ACHN (cell line): ENCODE data around the gene CTAGE6.
"Not testable (repeated sequence)": the region's sequence is repeated elsewhere in the genome, so short reads cannot be mapped to it uniquely, and the experiment has no call there.

Experiments
- DNase-seq: peaks from one replicate; pipeline ENCODE4 v3.0.0-alpha.2; 2015
- in situ Hi-C: cut with HindIII; loops from 2 replicates; pipeline ENCODE4 v1.10.0; 2017; ENCODE audit warnings: low sequenced_read_pairs, low pct_ligation_motif_present, low pct_unique_long_range_greater_than_20kb

Gene CTAGE6

GRCh38 chr7:143757596-143757995, at the start of gene CTAGE6:
Gene CTAGE6, minus strand, starts transcription at chr7:143757696. Its CDS starts 38 bp downstream, at chr7:143757658.
- DNase-seq, in situ Hi-C loops: not testable (repeated sequence)

DNA sequence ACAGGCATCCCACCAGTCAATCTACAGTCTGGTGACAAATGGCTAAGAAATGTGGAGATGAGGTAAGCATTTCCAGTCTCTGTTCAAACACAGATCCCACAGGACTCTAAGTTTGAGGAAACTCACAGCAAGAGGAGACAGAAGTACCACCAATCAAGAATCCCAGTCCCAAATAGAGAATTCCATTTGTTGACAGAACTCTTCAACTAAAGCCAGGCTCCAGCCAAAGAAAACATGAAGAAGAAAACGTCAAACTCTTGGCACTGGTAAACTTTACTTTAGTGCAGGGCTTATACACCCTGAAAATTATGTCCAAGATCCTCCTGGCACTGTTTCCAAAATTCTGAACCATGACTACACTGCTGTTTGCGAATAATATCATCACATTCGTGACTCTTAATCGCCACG, 49.2 kb upstream of the CTAGE6 start:
- in situ Hi-C loops = not testable (repeated sequence)

DNA sequence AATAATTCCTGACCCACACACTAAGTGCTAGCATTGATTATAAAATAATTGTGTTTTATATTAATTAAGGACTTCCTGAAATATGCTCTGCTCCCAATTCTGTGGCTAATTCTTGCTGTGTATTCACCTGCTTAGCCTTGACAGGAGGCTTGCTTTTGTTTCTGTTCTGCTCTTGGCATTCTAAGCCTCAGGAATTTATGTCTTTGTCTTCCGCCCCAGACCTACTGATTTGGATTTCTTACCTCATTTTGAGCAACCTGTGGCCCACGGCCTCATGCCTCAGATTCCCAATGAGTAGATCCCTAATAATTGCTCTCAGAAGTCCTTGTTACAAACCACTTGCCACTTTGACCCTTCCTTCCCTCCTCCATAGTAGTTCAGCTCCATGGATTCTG, 40.4 kb upstream of the CTAGE6 start:
- in situ Hi-C loops, DNase-seq: not testable (repeated sequence)

More for the DNA sequence above, 49.2 kb upstream of the CTAGE6 start:
- not testable (repeated sequence) for DNase-seq

- DNase-seq, in situ Hi-C loops: not testable (repeated sequence)
Measured at GRCh38 chr7:143797119-143797895, 39.8 kb upstream of the CTAGE6 start.

DNA sequence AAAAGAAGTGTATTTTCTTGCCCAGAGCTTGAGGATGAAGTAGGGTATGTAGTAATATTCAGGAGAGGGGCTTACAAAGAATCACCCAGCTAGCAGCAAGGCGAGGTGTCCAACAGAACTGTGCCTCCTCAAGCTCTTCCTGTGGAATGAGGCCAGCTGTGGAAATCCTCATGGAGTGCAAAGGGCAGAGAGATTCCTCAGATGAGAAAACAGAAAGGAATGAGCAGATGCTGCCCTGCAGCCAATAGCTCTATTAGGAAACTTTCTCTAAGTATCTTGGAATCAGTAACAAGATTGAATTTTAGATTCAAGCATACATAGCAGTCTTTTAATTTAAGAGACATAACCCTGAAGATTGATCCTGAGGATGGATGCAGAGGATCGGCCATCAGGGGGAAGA, 38.2 kb upstream of the CTAGE6 start:
- in situ Hi-C loops, DNase-seq: not testable (repeated sequence)

- DNase-seq, in situ Hi-C loops: not testable (repeated sequence)
Measured at GRCh38 chr7:143792633-143793032, 35.1 kb upstream of the CTAGE6 start.

- DNase-seq, in situ Hi-C loops: not testable (repeated sequence)
Measured at GRCh38 chr7:143785415-143786182, 28.1 kb upstream of the CTAGE6 start.

- DNase-seq, in situ Hi-C loops: not testable (repeated sequence)
Measured at GRCh38 chr7:143779591-143779990, 22.1 kb upstream of the CTAGE6 start.

- in situ Hi-C loops, DNase-seq: not testable (repeated sequence)
Measured at GRCh38 chr7:143772738-143773468, 15.4 kb upstream of the CTAGE6 start.

GRCh38 chr7:143767531-143767930, 10.0 kb upstream of the CTAGE6 start:
- DNase-seq, in situ Hi-C loops: not testable (repeated sequence)

DNA sequence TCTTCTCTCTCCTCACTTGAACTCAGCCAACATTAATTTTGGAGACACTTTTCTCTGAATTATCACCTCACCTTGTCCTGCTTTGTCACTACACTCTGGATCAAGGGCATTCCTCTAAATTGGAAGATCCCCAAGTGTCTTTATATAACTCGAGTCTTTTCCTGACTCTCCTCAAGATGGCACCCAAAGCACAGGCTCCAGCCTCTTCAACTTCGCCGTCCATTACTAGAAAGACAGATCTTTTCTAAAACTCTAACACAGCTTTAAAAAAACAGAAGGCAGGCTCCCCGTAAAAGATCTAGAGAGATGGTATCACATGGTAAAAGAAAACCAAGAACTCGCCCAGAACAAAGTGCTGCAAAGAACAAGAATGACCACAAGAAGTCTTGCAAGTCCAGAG, 8.2 kb upstream of the CTAGE6 start:
- in situ Hi-C loops, DNase-seq: not testable (repeated sequence)

DNA sequence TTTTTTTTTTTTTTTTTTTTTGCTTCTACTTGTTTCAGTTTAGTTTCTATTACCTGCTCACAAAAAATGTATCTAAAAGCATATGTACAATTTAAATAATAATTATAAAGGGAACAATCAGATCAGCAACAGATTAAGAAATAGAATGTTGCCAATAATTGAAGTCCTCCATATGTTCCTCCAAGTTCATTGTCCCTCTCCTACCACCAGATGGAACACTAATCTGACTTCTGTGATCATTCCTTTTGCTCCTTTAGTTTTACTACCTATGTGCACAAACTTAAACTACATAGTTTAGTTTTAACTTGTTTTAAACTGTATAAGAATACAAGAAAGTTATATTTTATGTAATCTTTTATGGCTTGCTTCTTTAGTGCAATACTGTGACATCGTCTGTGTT, 5.6 kb upstream of the CTAGE6 start:
- DNase-seq, in situ Hi-C loops: not testable (repeated sequence)

- DNase-seq, in situ Hi-C loops: not testable (repeated sequence)
Measured at GRCh38 chr7:143745340-143745739, 12.2 kb downstream of the CTAGE6 start.

GRCh38 chr7:143737037-143737819, 20.3 kb downstream of the CTAGE6 start:
- peak; percentile 82 for DNase-seq
- in situ Hi-C loops = not testable (repeated sequence)

GRCh38 chr7:143735962-143736361, 21.5 kb downstream of the CTAGE6 start:
- DNase-seq = no peak
- in situ Hi-C loops = no loop called here

GRCh38 chr7:143733876-143734275, 23.6 kb downstream of the CTAGE6 start:
- in situ Hi-C loops = no loop called here
- no peak for DNase-seq

- in situ Hi-C loops = no loop called here
- no peak for DNase-seq
Measured at GRCh38 chr7:143728333-143728862, 29.1 kb downstream of the CTAGE6 start.

GRCh38 chr7:143727561-143727960, 29.9 kb downstream of the CTAGE6 start:
- in situ Hi-C loops, DNase-seq: not testable (repeated sequence)
